PFSK-1 (cell line): ENCODE measurements around the gene EEF1AKMT2.

Experiments
- FOXP2 ChIP-seq: optimal IDR thresholded peaks from 2 replicates; pipeline ENCODE3; 2011; ENCODE audit warnings: borderline replicate concordance, control low read depth, inconsistent platforms; ENCODE audit not compliant: insufficient read depth; ENCODE audit errors: extremely low read length, extremely low read depth
- POLR2AphosphoS5 ChIP-seq: IDR thresholded peaks from 2 replicates; pipeline ENCODE4 v1.6.1; 2012; ENCODE audit warnings: low read depth, mild to moderate bottlenecking, control low read depth, low read length, moderate library complexity
- SIN3A ChIP-seq: IDR thresholded peaks from 2 replicates; pipeline ENCODE4 v1.6.1; 2012; ENCODE audit warnings: mild to moderate bottlenecking, low read length, moderate library complexity, borderline replicate concordance; ENCODE audit not compliant: insufficient read depth
- TAF1 ChIP-seq: IDR thresholded peaks from 2 replicates; pipeline ENCODE4 v1.6.1; 2012; ENCODE audit warnings: low read length, control low read depth, borderline replicate concordance; ENCODE audit not compliant: insufficient read depth
- TF ChIP-seq, protein P1 (sequence below), 2 experiments: IDR thresholded peaks; 2 replicates each; pipeline versions ENCODE4 v1.6.1 to v1.8.0; 2011 to 2012; ENCODE audit warnings: low read depth in 2 of 2, low read length in 2 of 2, control low read depth in 1 of 2, inconsistent platforms in 1 of 2, mild to moderate bottlenecking in 1 of 2, moderate library complexity in 1 of 2; ENCODE audit not compliant: insufficient read depth in 1 of 2

Gene EEF1AKMT2

DNA sequence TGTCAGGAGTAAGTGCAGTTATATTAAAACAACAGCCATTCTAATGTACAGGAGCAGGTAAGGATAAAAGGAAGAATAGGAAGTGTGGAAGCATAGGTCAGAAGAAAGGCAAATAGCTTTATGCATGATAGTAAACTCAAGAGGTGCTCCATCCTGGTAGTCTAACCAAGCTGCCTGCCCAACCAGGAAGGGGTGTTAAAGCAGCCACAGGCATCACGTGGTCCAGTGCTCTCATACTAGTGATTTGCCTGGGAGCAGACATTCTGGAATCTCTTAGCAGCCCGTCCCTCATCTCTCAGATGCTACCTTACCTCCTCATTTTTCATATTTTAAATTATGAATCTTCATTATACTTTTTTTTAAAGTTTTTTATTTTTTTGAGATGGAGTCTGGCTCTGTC lies 28.4 kb upstream of the EEF1AKMT2 start:
- TF ChIP-seq TAF1: no peak
- TF ChIP-seq, protein P1, sequence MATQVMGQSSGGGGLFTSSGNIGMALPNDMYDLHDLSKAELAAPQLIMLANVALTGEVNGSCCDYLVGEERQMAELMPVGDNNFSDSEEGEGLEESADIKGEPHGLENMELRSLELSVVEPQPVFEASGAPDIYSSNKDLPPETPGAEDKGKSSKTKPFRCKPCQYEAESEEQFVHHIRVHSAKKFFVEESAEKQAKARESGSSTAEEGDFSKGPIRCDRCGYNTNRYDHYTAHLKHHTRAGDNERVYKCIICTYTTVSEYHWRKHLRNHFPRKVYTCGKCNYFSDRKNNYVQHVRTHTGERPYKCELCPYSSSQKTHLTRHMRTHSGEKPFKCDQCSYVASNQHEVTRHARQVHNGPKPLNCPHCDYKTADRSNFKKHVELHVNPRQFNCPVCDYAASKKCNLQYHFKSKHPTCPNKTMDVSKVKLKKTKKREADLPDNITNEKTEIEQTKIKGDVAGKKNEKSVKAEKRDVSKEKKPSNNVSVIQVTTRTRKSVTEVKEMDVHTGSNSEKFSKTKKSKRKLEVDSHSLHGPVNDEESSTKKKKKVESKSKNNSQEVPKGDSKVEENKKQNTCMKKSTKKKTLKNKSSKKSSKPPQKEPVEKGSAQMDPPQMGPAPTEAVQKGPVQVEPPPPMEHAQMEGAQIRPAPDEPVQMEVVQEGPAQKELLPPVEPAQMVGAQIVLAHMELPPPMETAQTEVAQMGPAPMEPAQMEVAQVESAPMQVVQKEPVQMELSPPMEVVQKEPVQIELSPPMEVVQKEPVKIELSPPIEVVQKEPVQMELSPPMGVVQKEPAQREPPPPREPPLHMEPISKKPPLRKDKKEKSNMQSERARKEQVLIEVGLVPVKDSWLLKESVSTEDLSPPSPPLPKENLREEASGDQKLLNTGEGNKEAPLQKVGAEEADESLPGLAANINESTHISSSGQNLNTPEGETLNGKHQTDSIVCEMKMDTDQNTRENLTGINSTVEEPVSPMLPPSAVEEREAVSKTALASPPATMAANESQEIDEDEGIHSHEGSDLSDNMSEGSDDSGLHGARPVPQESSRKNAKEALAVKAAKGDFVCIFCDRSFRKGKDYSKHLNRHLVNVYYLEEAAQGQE (IDR thresholded peaks at IDR 0.05; ENCODE audit: insufficient read depth in 1 of 2, low read depth in 2 of 2, low read length in 2 of 2): no peak
- TF ChIP-seq POLR2AphosphoS5: no peak

DNA sequence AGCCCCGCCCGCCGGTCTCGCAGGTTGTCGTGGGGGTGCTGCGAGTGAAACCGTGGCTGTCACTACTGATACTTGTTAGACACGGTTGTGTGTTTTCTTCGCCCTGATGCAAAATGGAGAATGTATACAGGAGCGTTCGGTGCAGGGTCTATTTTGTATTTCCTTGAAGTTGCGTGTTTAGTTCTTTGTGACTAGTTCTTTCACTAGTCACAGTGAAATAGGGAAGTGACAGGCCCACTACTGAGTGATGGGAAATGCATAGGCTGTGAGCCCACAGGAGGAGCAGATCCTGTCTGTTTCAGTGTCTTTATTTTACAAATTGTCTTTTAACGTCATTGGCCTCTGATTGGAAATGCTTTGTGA lies 10.6 kb upstream of the EEF1AKMT2 start:
- TF ChIP-seq FOXP2 (no peak), POLR2AphosphoS5 (no peak), TAF1 (no peak), SIN3A (no peak)
- TF ChIP-seq, protein P1 (IDR thresholded peaks at IDR 0.05; ENCODE audit: insufficient read depth in 1 of 2, low read depth in 2 of 2, low read length in 2 of 2): no peak

DNA sequence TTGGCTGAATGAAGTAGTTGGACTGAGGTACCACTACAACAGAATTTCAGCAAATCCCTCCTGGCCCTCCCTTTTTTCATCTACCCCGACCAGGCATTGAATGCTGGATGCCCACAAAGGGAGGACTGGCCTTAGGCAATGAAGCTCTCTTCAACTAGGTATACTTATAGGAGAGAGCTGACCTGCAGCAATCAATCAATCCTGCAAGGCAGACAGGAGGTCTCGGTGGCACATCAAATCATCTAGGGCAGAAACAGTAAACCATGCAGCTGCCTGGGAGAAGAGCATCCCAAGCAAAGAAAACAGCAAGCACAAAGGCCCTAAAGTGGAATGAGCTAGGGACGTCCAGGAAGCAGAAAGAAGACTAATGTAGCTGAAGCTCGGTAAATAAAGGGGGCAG lies 7.5 kb upstream of the EEF1AKMT2 start:
- TF ChIP-seq SIN3A (no peak), POLR2AphosphoS5 (no peak), FOXP2 (no peak), TAF1 (no peak)
- TF ChIP-seq, protein P1 (IDR thresholded peaks at IDR 0.05; ENCODE audit: insufficient read depth in 1 of 2, low read depth in 2 of 2, low read length in 2 of 2): no peak

DNA sequence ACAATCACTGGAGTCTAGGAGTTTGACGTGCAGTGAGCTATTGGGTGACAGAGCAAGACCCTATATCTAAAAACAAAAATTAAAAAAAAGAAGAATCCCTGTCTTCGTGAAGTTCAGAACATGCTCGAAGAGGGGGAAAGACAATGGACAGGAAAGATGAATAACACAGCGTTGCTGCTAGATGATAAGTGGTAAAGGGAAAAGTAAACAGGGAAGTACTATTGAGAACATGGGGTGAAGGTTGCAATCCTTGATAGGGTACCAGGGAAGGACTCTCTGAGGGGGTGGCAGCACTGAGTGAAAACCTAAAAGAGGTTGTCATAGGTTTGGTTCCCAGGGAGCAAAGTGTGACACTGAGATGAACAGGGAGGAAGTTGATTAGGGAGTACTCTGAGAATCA lies 7.1 kb upstream of the EEF1AKMT2 start:
- TF ChIP-seq FOXP2: no peak
- no peak for TF ChIP-seq SIN3A
- TF ChIP-seq, protein P1 (IDR thresholded peaks at IDR 0.05; ENCODE audit: insufficient read depth in 1 of 2, low read depth in 2 of 2, low read length in 2 of 2): no peak
- TF ChIP-seq TAF1: no peak
- no peak for TF ChIP-seq POLR2AphosphoS5

DNA sequence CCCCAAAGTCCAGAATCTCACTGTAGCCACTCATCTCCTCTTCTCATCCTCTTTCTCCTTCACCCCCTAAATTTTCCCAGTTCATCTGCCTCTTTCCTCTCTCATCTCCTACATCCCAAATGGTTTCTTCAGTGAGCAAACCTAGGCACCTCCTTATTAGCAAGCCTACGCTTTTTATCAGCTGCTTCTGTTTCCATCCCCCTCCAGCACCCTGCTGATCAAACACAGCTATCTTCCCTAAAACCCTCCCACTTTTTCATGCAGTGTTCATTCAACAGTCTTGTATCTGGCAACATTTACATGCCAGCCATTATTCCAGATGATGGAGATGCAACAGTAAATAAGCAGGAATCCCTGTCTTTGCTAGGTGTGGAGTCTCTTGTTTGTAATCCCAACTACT lies 6.7 kb upstream of the EEF1AKMT2 start:
- TF ChIP-seq FOXP2 (no peak), TAF1 (no peak), POLR2AphosphoS5 (no peak), SIN3A (no peak)
- TF ChIP-seq, protein P1 (IDR thresholded peaks at IDR 0.05; ENCODE audit: insufficient read depth in 1 of 2, low read depth in 2 of 2, low read length in 2 of 2): no peak
